ENCODE results near the gene MIPOL1.
"Not testable (repeated sequence)": the region's sequence is repeated elsewhere in the genome, so short reads cannot be mapped to it uniquely, and the experiment has no call there.

MIPOL1 gene

DNA sequence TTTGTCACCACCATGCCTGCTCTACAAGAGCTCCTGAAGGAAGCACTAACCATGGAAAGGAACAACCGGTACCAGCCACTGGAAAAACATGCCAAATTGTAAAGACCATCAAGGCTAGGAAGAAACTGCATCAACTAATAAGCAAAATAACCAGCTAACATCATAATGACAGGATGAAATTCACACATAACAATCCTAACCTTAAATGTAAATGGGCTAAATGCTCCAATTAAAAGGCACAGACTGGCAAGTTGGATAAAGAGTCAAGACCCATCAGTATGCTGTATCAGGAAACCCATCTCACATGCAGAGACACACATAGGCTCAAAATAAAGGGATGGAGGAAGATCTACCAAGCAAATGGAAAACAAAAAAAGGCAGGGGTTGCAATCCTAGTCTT lies 97.5 kb downstream of the MIPOL1 start:
- not testable (repeated sequence) for DNase-seq

DNA sequence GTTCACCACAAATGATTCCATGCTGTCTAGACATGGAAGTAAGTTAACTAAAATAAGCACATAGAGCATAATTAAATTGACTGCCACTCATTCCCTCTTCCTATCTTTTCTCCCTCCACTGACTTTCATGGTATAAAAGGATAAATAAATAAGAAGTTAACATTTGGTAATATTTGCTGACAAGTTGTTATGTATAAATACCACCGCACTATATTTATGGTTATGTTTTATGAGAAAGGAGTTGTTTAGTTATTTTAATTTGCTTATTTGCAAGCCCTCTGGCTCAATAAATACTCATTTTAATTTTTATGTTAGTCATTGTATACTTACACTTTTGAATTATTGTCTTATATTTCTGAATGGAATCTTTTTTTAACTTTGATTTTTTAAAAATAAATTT lies 113.5 kb downstream of the MIPOL1 start:
- DNase-seq, result no peak

DNA sequence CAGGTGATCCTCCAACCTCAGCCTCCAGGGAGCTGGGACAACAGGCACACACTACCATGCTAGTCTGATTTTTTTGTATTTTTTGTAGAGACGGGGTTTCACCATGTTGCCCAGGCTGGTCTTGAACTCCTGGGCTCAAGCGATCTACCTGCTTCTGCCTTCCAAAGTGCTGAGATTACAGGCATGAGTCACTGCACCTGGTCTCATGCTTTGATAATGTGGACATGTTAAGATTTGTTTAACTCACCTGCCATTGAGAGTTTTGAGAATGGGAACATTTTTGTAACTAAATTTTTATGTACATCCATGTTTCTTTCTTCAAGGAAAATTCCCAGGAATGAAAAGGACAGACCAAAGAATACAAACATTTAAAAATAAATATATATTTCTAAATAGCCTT lies 121.2 kb downstream of the MIPOL1 start:
- no peak for DNase-seq

GRCh38 chr14:37320106-37320505 lies 122.4 kb downstream of the MIPOL1 start:
- DNase-seq, result no peak

DNA sequence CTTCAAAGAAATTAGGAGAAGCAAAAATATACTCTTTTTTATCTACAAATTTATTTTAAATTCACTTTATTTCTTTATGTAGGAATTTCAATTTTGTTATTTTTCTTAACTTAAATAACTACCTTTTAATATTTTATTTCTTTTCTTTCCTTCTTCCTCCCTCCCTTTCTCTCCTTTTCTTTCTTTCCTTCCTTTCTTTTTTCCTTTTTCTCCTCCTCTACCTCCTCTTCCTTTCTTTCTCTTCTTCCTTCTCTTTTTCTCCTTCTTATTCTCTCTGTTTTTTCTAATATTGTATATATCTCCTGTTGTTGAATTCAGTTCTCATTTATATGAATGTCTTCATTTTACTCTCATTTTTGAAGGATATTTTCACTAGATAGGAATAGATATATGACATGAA lies 127.6 kb downstream of the MIPOL1 start:
- no peak for DNase-seq

DNA sequence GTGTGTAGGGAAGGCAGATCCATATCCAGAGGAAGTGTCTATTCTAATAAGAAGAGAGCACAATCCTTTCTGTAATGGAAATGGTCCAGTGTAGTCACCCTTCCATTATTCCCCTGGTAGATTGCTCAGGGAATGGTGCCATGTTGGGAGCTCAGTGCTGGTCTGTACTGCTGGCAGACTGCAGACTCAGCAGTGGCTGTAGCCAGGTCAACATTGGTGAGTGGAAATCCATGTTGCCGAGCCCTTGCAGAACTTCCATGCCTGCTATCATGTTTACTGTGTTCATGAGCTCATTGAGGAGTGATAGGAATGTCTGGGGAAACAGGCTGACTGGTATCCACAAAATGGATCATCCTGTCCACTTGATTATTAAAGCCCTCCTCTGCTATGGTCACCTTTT lies 128.7 kb downstream of the MIPOL1 start:
- no peak for DNase-seq

DNA sequence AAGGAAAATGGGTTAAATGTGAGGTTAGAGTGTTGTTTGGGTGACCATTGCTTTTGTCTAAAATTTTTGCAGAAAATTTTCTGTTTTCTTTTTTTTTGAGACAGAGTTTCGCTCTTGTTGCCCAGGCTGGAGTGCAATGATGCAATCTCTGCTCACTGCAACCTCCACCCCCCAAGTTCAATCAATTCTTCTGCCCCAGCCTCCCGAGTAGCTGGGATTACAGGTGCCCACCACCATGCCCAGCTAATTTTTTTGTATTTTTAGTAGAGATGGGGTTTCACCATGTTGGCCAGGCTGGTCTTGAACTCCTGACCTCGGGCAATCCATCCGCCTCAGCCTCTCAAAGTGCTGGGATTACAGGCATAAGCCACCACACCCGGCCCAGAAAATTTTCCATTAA lies 130.2 kb downstream of the MIPOL1 start:
- DNase-seq, result not testable (repeated sequence)

- DNase-seq, result no peak
Observed at GRCh38 chr14:37328673-37329072, 130.9 kb downstream of the MIPOL1 start.

DNA sequence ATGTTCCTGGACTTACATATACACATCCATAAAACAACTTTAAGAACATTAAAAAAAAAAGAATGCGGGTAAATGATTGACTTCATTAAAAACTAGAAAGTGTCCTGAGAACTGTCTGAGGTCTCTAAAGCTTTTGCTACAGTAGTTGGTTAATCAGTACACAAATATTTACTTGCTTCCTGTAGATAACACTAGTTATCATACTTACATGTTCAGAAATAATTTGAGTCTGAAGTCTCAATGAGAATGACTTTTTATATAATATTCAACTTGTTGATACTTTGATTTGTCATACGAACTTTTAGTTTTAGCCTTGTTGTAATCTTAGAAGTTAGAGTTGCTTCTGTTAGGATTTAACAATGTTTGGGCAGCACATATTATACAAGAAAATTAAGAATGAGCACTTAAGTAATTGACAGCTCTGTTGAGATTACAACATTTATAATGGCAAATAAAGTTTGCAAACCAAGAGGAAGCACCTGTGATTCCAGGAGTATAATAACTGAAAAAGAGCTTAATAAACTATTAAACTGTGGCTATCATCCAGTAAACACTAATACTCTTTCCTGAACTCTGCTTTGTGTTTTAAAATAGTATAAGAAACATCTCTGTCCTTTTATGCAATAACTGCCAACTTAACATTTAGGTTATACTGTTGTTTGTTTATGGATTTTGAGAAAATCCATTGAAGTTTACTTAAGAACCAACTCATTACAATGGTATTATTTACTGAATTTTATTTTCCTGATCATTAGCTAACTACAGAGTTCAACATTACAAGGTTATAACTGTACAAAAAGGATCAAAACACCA lies 131.7 kb downstream of the MIPOL1 start:
- no peak for DNase-seq

DNA sequence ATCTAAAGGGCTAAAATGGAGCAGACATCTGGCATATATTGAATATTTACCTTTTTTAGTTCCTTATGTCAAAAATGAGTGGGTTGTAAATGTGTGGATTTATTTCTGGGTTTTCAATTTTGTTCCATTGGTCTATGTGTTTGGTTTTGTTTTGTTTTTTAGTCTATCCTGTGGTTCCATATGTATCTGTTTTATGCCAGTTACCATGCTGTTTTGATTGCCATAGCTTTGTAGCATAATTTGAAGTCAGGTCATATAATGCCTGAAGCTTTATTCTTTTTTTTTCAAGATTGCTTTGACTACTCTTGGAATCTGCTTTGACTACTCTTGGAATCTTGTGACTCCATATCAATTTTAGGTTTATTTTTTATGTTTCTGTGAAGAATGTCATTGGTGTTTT lies 133.2 kb downstream of the MIPOL1 start:
- DNase-seq, result no peak

GRCh38 chr14:37340353-37340752 lies 142.6 kb downstream of the MIPOL1 start:
- DNase-seq, result no peak

DNA sequence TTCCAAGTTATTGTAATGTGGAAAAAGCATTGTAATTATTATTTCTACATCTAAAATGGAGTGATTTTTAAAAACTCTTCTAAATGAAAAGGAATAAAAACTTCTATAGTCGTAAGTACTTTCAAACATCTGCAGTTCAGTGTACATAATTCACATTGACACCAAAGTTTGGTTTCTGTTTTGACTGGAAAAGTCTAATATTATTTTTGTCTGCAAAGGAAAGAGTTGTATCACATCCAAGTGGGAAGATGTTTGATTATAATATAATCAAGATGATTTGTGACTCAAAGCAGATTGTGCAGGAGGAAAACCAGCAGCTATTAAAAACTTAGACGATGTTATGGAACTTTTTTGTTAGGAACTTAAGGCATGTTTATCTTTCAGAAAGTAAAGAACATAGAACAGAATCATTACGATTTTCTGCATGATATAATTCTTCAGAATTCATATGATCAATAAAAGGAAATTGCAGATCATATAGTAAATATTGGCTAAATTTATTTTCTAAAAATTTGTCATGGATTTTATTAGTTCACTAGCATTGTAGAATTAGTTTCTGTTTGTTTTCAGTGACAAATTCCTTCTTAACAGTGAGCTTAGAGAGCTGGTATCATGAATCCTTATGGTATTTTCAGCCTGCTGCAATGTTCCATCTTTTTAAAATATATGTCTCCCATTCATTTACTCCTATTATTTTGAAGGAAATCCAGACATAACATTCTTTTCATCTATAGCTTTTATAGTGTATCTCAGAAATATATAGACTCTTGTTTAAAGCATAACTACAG lies 145.8 kb downstream of the MIPOL1 start:
- no peak for DNase-seq

- no peak for DNase-seq
Observed at GRCh38 chr14:37363661-37364060, 165.9 kb downstream of the MIPOL1 start.

- no peak for DNase-seq
Observed at GRCh38 chr14:37369425-37369824, 171.7 kb downstream of the MIPOL1 start.

- DNase-seq, result no peak
Observed at GRCh38 chr14:37375566-37375965, 177.8 kb downstream of the MIPOL1 start.

- DNase-seq, result no peak
Observed at GRCh38 chr14:37376944-37377609, 179.3 kb downstream of the MIPOL1 start.

DNA sequence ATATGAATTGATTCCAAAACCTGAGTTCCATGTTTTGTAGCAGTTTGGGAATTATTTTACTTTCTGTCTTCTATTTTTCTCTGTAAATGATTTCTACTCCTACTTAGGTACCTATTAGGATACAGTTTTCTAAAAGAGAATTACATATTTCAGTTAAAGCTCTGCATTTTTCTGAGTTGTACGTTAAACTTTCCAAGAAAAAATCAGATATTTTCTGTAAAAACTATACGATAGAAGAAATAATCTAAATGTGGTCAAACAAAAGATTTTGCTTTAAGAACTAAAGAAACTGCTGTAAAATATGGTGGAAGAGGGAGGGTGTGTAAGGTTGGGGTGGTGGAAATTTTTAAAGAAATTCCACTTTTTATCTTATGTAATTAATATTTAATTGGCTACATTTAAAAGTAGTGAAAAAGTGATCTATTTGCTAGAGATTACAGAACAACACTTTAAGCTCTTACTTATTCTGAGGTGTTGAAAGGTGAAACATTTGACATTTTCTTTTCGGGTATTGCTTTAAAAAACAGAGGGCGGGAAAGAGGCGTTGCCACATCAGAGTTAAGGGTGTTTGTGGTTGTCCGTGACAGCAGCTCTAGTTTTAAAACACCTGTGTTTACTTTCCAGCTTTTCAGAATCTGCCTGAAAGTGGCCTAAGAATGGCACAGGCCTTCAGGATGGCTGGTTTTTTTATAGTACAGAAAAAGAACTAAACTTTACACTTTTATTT lies 187.3 kb downstream of the MIPOL1 start:
- DNase-seq, result no peak

DNA sequence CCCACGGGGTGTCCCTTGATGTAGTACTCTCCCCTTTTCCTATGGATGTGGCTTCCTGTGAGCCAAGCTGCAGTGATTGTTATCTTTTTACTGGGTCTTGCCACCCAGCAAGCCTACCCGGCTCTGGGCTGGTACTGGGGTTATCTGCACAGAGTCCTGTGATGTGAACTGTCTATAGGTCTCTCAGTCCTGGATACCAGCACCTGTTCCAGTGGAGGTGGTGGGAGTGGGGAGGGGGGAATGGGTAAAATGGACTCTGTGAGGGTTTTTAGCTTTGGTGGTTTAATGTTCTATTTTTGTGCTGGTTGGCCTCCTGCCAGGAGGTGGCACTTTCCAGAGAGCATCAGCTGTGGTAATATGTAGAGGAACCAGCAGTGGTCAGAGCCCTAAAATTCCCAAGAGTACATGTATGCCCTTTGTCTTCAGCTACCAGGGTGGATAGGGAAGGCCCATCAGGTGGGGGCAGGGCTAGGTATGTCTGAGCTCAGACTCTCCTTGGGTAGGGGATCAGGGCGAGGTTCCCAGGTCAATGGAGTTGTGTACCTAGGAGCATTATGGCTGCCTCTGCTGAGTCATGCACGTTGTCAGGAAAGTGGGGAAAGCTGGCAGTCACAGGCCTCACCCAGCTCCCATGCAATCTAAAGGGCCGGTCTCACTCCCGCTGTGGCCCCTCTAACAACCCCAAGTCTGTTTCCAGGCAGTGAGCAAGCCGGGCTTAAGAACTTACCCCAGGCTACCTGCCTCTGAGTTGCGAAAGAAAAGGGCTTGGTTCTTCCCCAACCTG lies 199.6 kb downstream of the MIPOL1 start:
- not testable (repeated sequence) for DNase-seq

GRCh38 chr14:37397941-37398215 lies 200.1 kb downstream of the MIPOL1 start:
- DNase-seq, result no peak

- no peak for DNase-seq
Observed at GRCh38 chr14:37399517-37399916, 201.8 kb downstream of the MIPOL1 start.

DNA sequence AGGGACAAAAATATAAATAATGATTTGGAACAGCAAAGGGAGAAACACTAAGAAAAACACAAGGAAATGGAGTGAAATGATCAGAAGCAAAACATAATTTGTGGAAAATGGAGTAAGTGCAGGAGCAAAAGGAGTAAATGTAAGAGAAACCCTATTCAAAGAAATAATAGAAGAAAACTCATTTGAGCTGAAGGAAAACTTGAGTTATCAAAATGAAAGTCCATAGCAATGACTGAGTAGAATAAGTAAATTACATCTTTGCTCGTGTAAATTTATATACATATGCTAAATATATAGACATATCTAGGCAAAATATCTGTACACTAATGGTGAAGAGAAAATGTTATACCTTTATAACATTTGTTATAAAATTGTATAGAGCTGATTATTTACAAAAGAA lies 203.4 kb downstream of the MIPOL1 start:
- no peak for DNase-seq

- no peak for DNase-seq
Observed at GRCh38 chr14:37403626-37404025, 205.9 kb downstream of the MIPOL1 start.

DNA sequence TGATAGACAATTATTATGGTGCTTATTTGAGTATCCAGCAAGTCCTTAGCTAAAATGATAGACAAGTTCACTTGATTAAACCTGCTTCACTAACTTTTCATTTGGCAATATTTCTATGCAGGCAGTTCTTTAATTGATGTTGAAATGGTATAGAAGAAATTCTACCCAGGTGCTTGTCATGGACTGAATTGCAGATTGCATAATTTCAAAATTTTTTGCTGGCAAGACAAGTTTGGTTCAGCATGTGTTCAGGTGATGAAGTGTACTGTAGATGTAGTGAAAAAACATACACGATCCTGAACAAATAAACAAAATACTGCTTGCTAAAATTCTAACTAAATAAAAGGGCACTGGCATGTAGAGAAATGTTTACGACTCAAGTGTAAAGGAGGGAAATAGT lies 208.4 kb downstream of the MIPOL1 start:
- no peak for DNase-seq
